ENCODE results near the gene HSPB8.

Gene HSPB8

DNA sequence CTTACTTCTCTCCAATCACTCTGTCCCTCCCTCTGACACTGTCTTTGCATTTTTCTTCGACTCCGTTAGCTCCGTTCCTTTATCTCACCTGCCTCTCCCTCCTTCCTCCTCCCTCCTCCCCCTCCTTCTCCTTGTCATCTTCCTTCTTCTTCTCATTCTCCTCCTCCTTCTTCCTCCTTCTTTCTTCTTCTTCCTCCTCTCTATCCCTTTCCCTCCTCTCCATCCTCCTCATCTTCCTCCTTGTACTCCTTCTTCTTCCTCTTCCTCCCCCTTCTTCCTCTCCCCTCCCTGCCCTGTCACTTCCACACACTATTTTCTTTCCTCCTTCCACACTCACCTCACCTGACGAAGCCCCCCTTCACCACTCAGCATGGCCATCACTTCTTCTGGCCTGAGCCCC, 53.0 kb downstream of the HSPB8 start:
- TF ChIP-seq LEF1 (IDR thresholded peaks at IDR 0.05; ENCODE audit: borderline replicate concordance) (no peak), FOXA1 (IDR thresholded peaks at IDR 0.05) (no peak), CTBP1 (IDR thresholded peaks at IDR 0.05; ENCODE audit: borderline replicate concordance) (no peak), SP1 (IDR thresholded peaks at IDR 0.05) (no peak), ZNF384 (IDR thresholded peaks at IDR 0.05) (no peak), BHLHE40 (IDR thresholded peaks at IDR 0.05; ENCODE audit: borderline replicate concordance) (no peak), FOXM1 (IDR thresholded peaks at IDR 0.05; ENCODE audit: borderline replicate concordance) (no peak), TARDBP (IDR thresholded peaks at IDR 0.05) (no peak), FOXK2 (IDR thresholded peaks at IDR 0.05) (no peak), NFRKB (IDR thresholded peaks at IDR 0.05) (no peak), ARNT (IDR thresholded peaks at IDR 0.05) (no peak), L3MBTL2 (conservative IDR thresholded peaks at IDR 0.05) (no peak), ELF4 (IDR thresholded peaks at IDR 0.05) (no peak), HDGF (IDR thresholded peaks at IDR 0.05; ENCODE audit: borderline replicate concordance) (no peak), SUZ12 (IDR thresholded peaks at IDR 0.05) (no peak)
- TF ChIP-seq, protein P1, sequence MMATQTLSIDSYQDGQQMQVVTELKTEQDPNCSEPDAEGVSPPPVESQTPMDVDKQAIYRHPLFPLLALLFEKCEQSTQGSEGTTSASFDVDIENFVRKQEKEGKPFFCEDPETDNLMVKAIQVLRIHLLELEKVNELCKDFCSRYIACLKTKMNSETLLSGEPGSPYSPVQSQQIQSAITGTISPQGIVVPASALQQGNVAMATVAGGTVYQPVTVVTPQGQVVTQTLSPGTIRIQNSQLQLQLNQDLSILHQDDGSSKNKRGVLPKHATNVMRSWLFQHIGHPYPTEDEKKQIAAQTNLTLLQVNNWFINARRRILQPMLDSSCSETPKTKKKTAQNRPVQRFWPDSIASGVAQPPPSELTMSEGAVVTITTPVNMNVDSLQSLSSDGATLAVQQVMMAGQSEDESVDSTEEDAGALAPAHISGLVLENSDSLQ (IDR thresholded peaks at IDR 0.05), result no peak
- ChIA-PET POLR2A (no interaction called here), CTCF (no interaction called here)
- no peak for DNase-seq (ENCODE audit: extremely low spot score)

DNA sequence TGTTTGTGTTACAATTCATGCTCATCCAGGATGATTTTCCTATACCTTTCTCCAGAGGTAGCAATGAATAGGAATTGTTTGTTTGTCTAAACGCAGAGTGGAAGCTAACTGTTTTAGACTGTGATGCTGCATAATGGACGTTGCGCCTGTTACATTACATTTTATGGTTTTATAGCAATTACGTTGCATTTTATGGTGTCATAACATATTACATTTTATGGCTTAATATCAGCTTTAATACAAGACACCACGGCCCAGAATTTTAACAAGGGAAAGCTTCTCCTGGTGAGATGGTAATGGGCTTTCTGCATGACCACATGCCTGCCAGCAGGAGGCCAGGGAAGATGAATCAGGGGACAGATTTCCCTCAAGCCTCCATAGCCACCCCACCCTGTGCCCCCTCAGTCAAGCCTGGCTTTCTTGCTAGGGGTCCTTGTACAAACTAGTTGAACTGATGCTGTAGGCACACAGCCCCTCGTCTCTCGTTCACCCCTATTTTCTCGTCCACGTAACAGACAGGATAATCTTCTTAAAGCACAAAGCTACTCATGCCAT, 56.5 kb downstream of the HSPB8 start:
- TF ChIP-seq BHLHE40 (IDR thresholded peaks at IDR 0.05; ENCODE audit: borderline replicate concordance), result no peak
- no peak for TF ChIP-seq NFRKB (IDR thresholded peaks at IDR 0.05)
- TF ChIP-seq ELF4 (IDR thresholded peaks at IDR 0.05), result no peak
- TF ChIP-seq SUZ12 (IDR thresholded peaks at IDR 0.05), result no peak
- TF ChIP-seq HDGF (IDR thresholded peaks at IDR 0.05; ENCODE audit: borderline replicate concordance), result no peak
- TF ChIP-seq FOXK2 (IDR thresholded peaks at IDR 0.05), result no peak
- TF ChIP-seq LEF1 (IDR thresholded peaks at IDR 0.05; ENCODE audit: borderline replicate concordance), result no peak
- no peak for TF ChIP-seq TARDBP (IDR thresholded peaks at IDR 0.05)
- TF ChIP-seq, protein P1 (IDR thresholded peaks at IDR 0.05), result no peak
- TF ChIP-seq FOXA1 (IDR thresholded peaks at IDR 0.05), result no peak
- TF ChIP-seq FOXM1 (IDR thresholded peaks at IDR 0.05; ENCODE audit: borderline replicate concordance), result no peak
- no peak for TF ChIP-seq SP1 (IDR thresholded peaks at IDR 0.05)
- TF ChIP-seq ARNT (IDR thresholded peaks at IDR 0.05), result no peak
- peak; percentile 18 for DNase-seq (ENCODE audit: extremely low spot score)
- ChIA-PET POLR2A (no interaction called here), CTCF (interaction anchor here (0.6 kb wide), 1 partner anchor 722 kb away, joined by 3 read pairs; no protein-coding TSS in a partner anchor)

DNA sequence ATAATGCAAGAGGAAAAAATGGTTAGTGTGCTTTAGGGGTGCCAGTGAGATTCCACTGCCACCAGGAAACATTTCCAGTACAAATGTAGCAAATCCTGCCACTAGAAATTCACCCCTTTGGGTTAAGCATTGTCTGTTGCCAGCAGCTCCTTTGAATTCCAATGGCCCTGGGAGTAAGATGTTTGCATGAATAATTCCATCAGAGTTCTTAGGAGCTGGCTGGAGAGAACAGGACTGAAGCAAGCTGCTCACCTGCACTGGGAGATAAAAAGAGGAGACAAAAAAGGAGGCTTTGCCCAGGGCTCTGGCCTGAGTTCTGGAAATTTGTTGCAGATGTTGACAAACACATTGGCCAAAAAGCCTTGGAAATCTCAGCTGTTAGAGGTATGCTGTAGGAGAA, 57.6 kb downstream of the HSPB8 start:
- TF ChIP-seq SP1 (IDR thresholded peaks at IDR 0.05) (no peak), FOXA1 (IDR thresholded peaks at IDR 0.05) (no peak), L3MBTL2 (conservative IDR thresholded peaks at IDR 0.05) (no peak), CTBP1 (IDR thresholded peaks at IDR 0.05; ENCODE audit: borderline replicate concordance) (no peak), ELF4 (IDR thresholded peaks at IDR 0.05) (no peak), FOXM1 (IDR thresholded peaks at IDR 0.05; ENCODE audit: borderline replicate concordance) (no peak), ZNF384 (IDR thresholded peaks at IDR 0.05) (no peak), FOXK2 (IDR thresholded peaks at IDR 0.05) (no peak), HDGF (IDR thresholded peaks at IDR 0.05; ENCODE audit: borderline replicate concordance) (no peak), BHLHE40 (IDR thresholded peaks at IDR 0.05; ENCODE audit: borderline replicate concordance) (no peak), TARDBP (IDR thresholded peaks at IDR 0.05) (no peak), SUZ12 (IDR thresholded peaks at IDR 0.05) (no peak), NFRKB (IDR thresholded peaks at IDR 0.05) (no peak), ARNT (IDR thresholded peaks at IDR 0.05) (no peak), LEF1 (IDR thresholded peaks at IDR 0.05; ENCODE audit: borderline replicate concordance) (no peak)
- TF ChIP-seq, protein P1 (IDR thresholded peaks at IDR 0.05), result no peak
- ChIA-PET CTCF (no interaction called here), POLR2A (no interaction called here)
- DNase-seq (ENCODE audit: extremely low spot score), result no peak

DNA sequence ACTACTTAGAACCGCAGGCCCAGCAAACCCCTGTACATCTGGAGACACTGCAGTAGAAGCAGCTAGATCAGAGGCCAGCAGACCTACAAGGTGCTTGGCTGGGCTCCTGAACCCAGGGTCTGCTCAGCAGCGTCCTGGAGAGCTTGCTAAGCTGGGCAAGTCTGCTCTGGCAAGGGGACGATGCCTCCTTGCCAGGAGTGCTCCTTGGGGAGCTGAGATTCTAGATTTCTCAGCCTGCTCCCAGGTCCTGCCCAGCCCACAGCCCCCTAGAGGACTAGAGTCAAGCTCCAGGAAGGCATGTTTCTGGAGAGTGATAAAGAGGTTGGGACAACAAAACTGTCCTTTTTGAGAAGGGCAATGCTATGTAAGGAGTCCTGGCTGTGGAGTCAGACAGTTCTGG, 60.3 kb downstream of the HSPB8 start:
- TF ChIP-seq, protein P1 (IDR thresholded peaks at IDR 0.05), result no peak
- no peak for TF ChIP-seq SUZ12 (IDR thresholded peaks at IDR 0.05)
- no peak for TF ChIP-seq FOXK2 (IDR thresholded peaks at IDR 0.05)
- TF ChIP-seq TARDBP (IDR thresholded peaks at IDR 0.05), result no peak
- TF ChIP-seq L3MBTL2 (conservative IDR thresholded peaks at IDR 0.05), result no peak
- TF ChIP-seq LEF1 (IDR thresholded peaks at IDR 0.05; ENCODE audit: borderline replicate concordance), result no peak
- TF ChIP-seq FOXM1 (IDR thresholded peaks at IDR 0.05; ENCODE audit: borderline replicate concordance), result no peak
- no peak for TF ChIP-seq ARNT (IDR thresholded peaks at IDR 0.05)
- no peak for TF ChIP-seq CTBP1 (IDR thresholded peaks at IDR 0.05; ENCODE audit: borderline replicate concordance)
- TF ChIP-seq ELF4 (IDR thresholded peaks at IDR 0.05), result no peak
- no peak for TF ChIP-seq ZNF384 (IDR thresholded peaks at IDR 0.05)
- no peak for TF ChIP-seq NFRKB (IDR thresholded peaks at IDR 0.05)
- no peak for TF ChIP-seq HDGF (IDR thresholded peaks at IDR 0.05; ENCODE audit: borderline replicate concordance)
- no peak for TF ChIP-seq FOXA1 (IDR thresholded peaks at IDR 0.05)
- no peak for TF ChIP-seq SP1 (IDR thresholded peaks at IDR 0.05)
- no peak for TF ChIP-seq BHLHE40 (IDR thresholded peaks at IDR 0.05; ENCODE audit: borderline replicate concordance)
- DNase-seq (ENCODE audit: extremely low spot score), result no peak
- POLR2A ChIA-PET, result no interaction called here
- CTCF ChIA-PET, result interaction anchor here (0.8 kb wide), 1 partner anchor 60 kb away, joined by 3 read pairs; no protein-coding TSS in a partner anchor

DNA sequence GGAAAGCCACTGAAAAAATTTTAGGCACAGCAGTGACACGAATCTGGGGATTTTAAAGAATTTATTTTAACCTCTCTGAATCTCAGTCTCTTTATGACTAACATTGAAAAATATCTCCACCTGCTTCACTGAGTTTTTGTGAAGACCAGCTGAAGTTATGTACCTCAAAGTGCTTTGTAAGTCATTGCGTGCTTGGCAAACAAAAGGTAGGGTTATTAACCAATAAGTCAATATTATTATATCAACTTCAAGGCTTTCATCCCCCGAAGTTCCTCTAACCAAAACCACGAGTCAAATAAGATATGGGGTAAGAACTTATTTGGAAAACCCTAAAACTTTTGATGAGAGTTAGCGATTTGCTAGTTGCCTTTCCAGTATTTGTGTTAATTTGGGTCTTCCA, 62.3 kb downstream of the HSPB8 start:
- ChIA-PET CTCF (no interaction called here), POLR2A (no interaction called here)
- TF ChIP-seq, protein P1 (IDR thresholded peaks at IDR 0.05), result no peak
- TF ChIP-seq HDGF (IDR thresholded peaks at IDR 0.05; ENCODE audit: borderline replicate concordance), result no peak
- TF ChIP-seq BHLHE40 (IDR thresholded peaks at IDR 0.05; ENCODE audit: borderline replicate concordance), result no peak
- no peak for TF ChIP-seq SUZ12 (IDR thresholded peaks at IDR 0.05)
- TF ChIP-seq LEF1 (IDR thresholded peaks at IDR 0.05; ENCODE audit: borderline replicate concordance), result no peak
- no peak for TF ChIP-seq FOXM1 (IDR thresholded peaks at IDR 0.05; ENCODE audit: borderline replicate concordance)
- TF ChIP-seq ELF4 (IDR thresholded peaks at IDR 0.05), result no peak
- no peak for TF ChIP-seq FOXA1 (IDR thresholded peaks at IDR 0.05)
- no peak for TF ChIP-seq SP1 (IDR thresholded peaks at IDR 0.05)
- TF ChIP-seq NFRKB (IDR thresholded peaks at IDR 0.05), result no peak
- no peak for TF ChIP-seq FOXK2 (IDR thresholded peaks at IDR 0.05)
- TF ChIP-seq TARDBP (IDR thresholded peaks at IDR 0.05), result no peak
- DNase-seq (ENCODE audit: extremely low spot score), result no peak

All from HEK293T (cell line).